ENCODE results near the gene PEAK1.

The PEAK1 gene

GRCh38 chr15:77135181-77135580, 284.7 kb downstream of the PEAK1 start:
- Histone ChIP-seq H3K4me3 (no peak overlapping the region), H3K36me3 (peaks cover 0 to 82% (median 6%) of the 10 kb centered on the region in 11 experiments; a peak in 8 of 22 replicates), H3K4me1 (no peaks in the 10 kb centered on the region), H3K9ac (no peak overlapping the region), H4K20me1 (no peaks in the 10 kb centered on the region), H3K27ac (no peak overlapping the region), H3K9me3 (replicated peaks in 1 of 11) (peaks cover 6 to 28% (median 17%) of the 10 kb centered on the region in 11 experiments), H3K27me3 (no peaks in the 10 kb centered on the region), H3K4me2 (no peak overlapping the region)
- TF ChIP-seq Cebpa-rat (IDR thresholded peaks at IDR 0.05) = no peak

GRCh38 chr15:77130315-77130930, 289.5 kb downstream of the PEAK1 start:
- Histone ChIP-seq H4K20me1 (no peaks in the 10 kb centered on the region), H3K9me3 (replicated peaks in 1 of 11) (peaks cover 0 to under 1% (median 0%) of the 10 kb centered on the region in 11 experiments; a peak in 1 of 22 replicates), H3K27ac (no peak overlapping the region), H3K4me3 (no peak overlapping the region), H3K4me1 (no peaks in the 10 kb centered on the region), H3K4me2 (no peak overlapping the region), H3K27me3 (no peaks in the 10 kb centered on the region), H3K9ac (no peak overlapping the region), H3K36me3 (peaks cover 0 to 71% (median 6%) of the 10 kb centered on the region in 11 experiments; a peak in 8 of 22 replicates)
- TF ChIP-seq Cebpa-rat (IDR thresholded peaks at IDR 0.05) = no peak

GRCh38 chr15:77127626-77128025, 292.3 kb downstream of the PEAK1 start:
- Histone ChIP-seq H3K27ac (no peak overlapping the region), H3K36me3 (peaks cover 0 to 49% (median 0%) of the 10 kb centered on the region in 11 experiments; a peak in 7 of 22 replicates), H3K4me1 (peaks cover 0 to 22% (median 0%) of the 10 kb centered on the region in 10 experiments; a peak in 6 of 20 replicates), H3K4me3 (no peak overlapping the region), H3K27me3 (no peaks in the 10 kb centered on the region), H4K20me1 (peaks cover 0 to 11% (median 0%) of the 10 kb centered on the region in 11 experiments; a peak in 1 of 22 replicates), H3K9me3 (replicated peaks in 1 of 11) (no peaks in the 10 kb centered on the region), H3K9ac (no peak overlapping the region), H3K4me2 (no peak overlapping the region)
- no peak for TF ChIP-seq Cebpa-rat (IDR thresholded peaks at IDR 0.05)

GRCh38 chr15:77126529-77127326, 293.2 kb downstream of the PEAK1 start:
- peaks cover 0 to 11% (median 0%) of the 10 kb centered on the region in 11 experiments; a peak in 1 of 22 replicates for H4K20me1 ChIP-seq
- H3K4me3 ChIP-seq = no peak overlapping the region
- H3K4me2 ChIP-seq = no peak overlapping the region
- H3K27me3 ChIP-seq = no peaks in the 10 kb centered on the region
- no peak overlapping the region for H3K27ac ChIP-seq
- peaks cover 0 to 30% (median 0%) of the 10 kb centered on the region in 10 experiments; a peak in 6 of 20 replicates for H3K4me1 ChIP-seq
- H3K36me3 ChIP-seq = peaks cover 0 to 40% (median 0%) of the 10 kb centered on the region in 11 experiments; a peak in 5 of 22 replicates
- TF ChIP-seq Cebpa-rat (IDR thresholded peaks at IDR 0.05) = no peak
- H3K9ac ChIP-seq = no peak overlapping the region
- no peaks in the 10 kb centered on the region for H3K9me3 ChIP-seq (replicated peaks in 1 of 11)

GRCh38 chr15:77123854-77124253, 296.1 kb downstream of the PEAK1 start:
- no peak overlapping the region for H3K4me3 ChIP-seq

GRCh38 chr15:77122576-77122975, 297.3 kb downstream of the PEAK1 start:
- no peak overlapping the region for H3K27ac ChIP-seq
- no peak for TF ChIP-seq Cebpa-rat (IDR thresholded peaks at IDR 0.05)
- H3K27me3 ChIP-seq = no peaks in the 10 kb centered on the region
- no peak overlapping the region for H3K9ac ChIP-seq
- H3K4me1 ChIP-seq = peaks cover 0 to 41% (median 5%) of the 10 kb centered on the region in 10 experiments; a peak in 12 of 20 replicates
- peak overlapping the region in 3 of 11 experiments; percentile 1 to 73 (median 56); a peak in 7 of 22 replicates for H3K4me2 ChIP-seq
- no peaks in the 10 kb centered on the region for H3K9me3 ChIP-seq (replicated peaks in 1 of 11)
- H4K20me1 ChIP-seq = peaks cover 0 to 11% (median 0%) of the 10 kb centered on the region in 11 experiments; a peak in 1 of 22 replicates
- peaks cover 0 to 8% (median 0%) of the 10 kb centered on the region in 11 experiments; a peak in 1 of 22 replicates for H3K36me3 ChIP-seq
- no peak overlapping the region for H3K4me3 ChIP-seq

More at GRCh38 chr15:77123854-77124253, 296.1 kb downstream of the PEAK1 start:
- Histone ChIP-seq H3K4me1 (peaks cover 0 to 40% (median 5%) of the 10 kb centered on the region in 10 experiments; a peak in 12 of 20 replicates), H3K9me3 (replicated peaks in 1 of 11) (no peaks in the 10 kb centered on the region), H3K4me2 (peak overlapping the region in 2 of 11 experiments; percentile 56 to 73; a peak in 4 of 22 replicates), H3K9ac (no peak overlapping the region), H3K27ac (no peak overlapping the region), H3K27me3 (no peaks in the 10 kb centered on the region), H4K20me1 (peaks cover 0 to 11% (median 0%) of the 10 kb centered on the region in 11 experiments; a peak in 1 of 22 replicates), H3K36me3 (peaks cover 0 to 21% (median 0%) of the 10 kb centered on the region in 11 experiments; a peak in 1 of 22 replicates)
- TF ChIP-seq Cebpa-rat (IDR thresholded peaks at IDR 0.05) = no peak

- Histone ChIP-seq H3K4me1 (peaks cover 0 to 41% (median 5%) of the 10 kb centered on the region in 10 experiments; a peak in 12 of 20 replicates), H3K36me3 (0 out of 22 replicates have a peak, but pooled peaks cover 0 to under 1% (median 0%) of the 10 kb centered on the region in 11 experiments), H3K9ac (no peak overlapping the region), H3K9me3 (replicated peaks in 1 of 11) (no peaks in the 10 kb centered on the region), H3K4me3 (no peak overlapping the region), H3K27ac (no peak overlapping the region), H3K27me3 (no peaks in the 10 kb centered on the region), H3K4me2 (0 out of 22 replicates have a peak overlapping the region, but pooled peaks of 1 of the 11 experiments have one; percentile 73), H4K20me1 (peaks cover 0 to 11% (median 0%) of the 10 kb centered on the region in 11 experiments; a peak in 1 of 22 replicates)
- TF ChIP-seq Cebpa-rat (IDR thresholded peaks at IDR 0.05) = no peak
Measured at GRCh38 chr15:77121599-77121998, 298.3 kb downstream of the PEAK1 start.

GRCh38 chr15:77120576-77120975, 299.3 kb downstream of the PEAK1 start:
- no peak overlapping the region for H3K9ac ChIP-seq

More at GRCh38 chr15:77120576-77120975, 299.3 kb downstream of the PEAK1 start:
- no peaks in the 10 kb centered on the region for H3K27me3 ChIP-seq
- H4K20me1 ChIP-seq = peaks cover 0 to 11% (median 0%) of the 10 kb centered on the region in 11 experiments; a peak in 1 of 22 replicates
- no peak for TF ChIP-seq Cebpa-rat (IDR thresholded peaks at IDR 0.05)
- H3K27ac ChIP-seq = no peak overlapping the region
- H3K4me1 ChIP-seq = peaks cover 0 to 41% (median 5%) of the 10 kb centered on the region in 10 experiments; a peak in 12 of 20 replicates
- H3K36me3 ChIP-seq = no peaks in the 10 kb centered on the region
- H3K4me2 ChIP-seq = no peak overlapping the region
- H3K4me3 ChIP-seq = no peak overlapping the region
- H3K9me3 ChIP-seq (replicated peaks in 1 of 11) = no peaks in the 10 kb centered on the region
